Neural progenitor cell (in vitro differentiated cells): ENCODE measurements around the gene STYX.

Source experiments
- EZH2 ChIP-seq: fragments of 200-600 bp; sonication (generic); IDR thresholded peaks from 2 replicates; pipeline ENCODE4 v1.6.1; 2017; ENCODE audit warnings: antibody characterized with exemption, mild to moderate bottlenecking, moderate library complexity
- EZH2phosphoT487 ChIP-seq: fragments of 200-600 bp; sonication (generic); IDR thresholded peaks from 2 replicates; pipeline ENCODE4 v1.6.1; 2017; ENCODE audit warnings: antibody characterized with exemption
- TF ChIP-seq, protein P1 (sequence below): fragments of 200-600 bp; sonication (generic); IDR thresholded peaks from 2 replicates; pipeline ENCODE4 v1.5.1; 2017; ENCODE audit warnings: antibody characterized with exemption, mild to moderate bottlenecking

DNA sequence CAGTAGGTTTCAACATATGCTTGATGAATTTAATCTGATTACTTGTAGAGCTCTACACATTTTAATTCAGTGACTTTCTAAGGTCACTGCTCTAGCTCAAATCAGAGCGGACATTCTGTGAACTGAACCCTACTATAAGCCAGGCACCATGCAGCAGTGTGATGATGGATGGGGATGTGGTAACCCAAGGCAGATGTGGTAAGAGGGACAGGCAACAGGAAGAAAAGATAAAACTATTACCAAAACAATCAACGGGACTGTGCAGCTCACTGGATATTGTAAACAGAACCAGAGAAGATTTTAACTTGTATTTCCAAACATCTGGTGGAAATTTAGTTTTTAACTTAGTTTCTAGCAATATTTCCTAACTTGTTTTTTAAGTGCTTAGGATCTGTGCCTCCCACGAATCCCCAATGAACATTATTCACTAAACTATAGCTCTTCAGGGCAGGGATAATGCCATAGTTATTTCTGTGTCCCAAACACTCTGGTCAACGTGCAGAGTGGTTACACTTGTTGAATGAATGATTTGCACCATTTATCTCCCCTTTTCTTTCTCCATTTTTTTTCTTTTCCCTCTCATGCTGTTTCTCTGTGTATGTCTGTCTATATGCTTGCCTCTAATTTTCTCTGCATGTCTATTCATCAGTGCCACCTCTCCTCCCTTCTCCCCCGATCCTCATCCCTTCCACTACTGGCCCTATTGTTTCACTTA, 37.6 kb upstream of the STYX start:
- TF ChIP-seq, protein P1, sequence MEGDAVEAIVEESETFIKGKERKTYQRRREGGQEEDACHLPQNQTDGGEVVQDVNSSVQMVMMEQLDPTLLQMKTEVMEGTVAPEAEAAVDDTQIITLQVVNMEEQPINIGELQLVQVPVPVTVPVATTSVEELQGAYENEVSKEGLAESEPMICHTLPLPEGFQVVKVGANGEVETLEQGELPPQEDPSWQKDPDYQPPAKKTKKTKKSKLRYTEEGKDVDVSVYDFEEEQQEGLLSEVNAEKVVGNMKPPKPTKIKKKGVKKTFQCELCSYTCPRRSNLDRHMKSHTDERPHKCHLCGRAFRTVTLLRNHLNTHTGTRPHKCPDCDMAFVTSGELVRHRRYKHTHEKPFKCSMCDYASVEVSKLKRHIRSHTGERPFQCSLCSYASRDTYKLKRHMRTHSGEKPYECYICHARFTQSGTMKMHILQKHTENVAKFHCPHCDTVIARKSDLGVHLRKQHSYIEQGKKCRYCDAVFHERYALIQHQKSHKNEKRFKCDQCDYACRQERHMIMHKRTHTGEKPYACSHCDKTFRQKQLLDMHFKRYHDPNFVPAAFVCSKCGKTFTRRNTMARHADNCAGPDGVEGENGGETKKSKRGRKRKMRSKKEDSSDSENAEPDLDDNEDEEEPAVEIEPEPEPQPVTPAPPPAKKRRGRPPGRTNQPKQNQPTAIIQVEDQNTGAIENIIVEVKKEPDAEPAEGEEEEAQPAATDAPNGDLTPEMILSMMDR: no peak
- TF ChIP-seq EZH2 (no peak), EZH2phosphoT487 (no peak)
